Osteoblast (primary cell): ENCODE data around the gene IFNGR2. TPM values are rescaled to one million over a fixed set of nuclear protein-coding genes. Genes with fewer than 3 reads are reported as not detected.
"Not testable (repeated sequence)": the region's sequence is repeated elsewhere in the genome, so short reads cannot be mapped to it uniquely, and the experiment has no call there.

Experiments
- DNase-seq: peaks from one replicate; pipeline ENCODE4 v3.0.0; 2011; ENCODE audit warnings: low spot score, mixed read lengths; ENCODE audit not compliant: insufficient read length; ENCODE audit errors: missing footprints
- H2AFZ ChIP-seq: 2 replicates; pipeline ENCODE4 v1.6.0; 2011; ENCODE audit warnings: mild to moderate bottlenecking, low read length
- H3K27ac ChIP-seq: 2 replicates; pipeline ENCODE4 v1.5.1; 2011; ENCODE audit warnings: mild to moderate bottlenecking, low read depth, low read length, moderate library complexity
- H3K27me3 ChIP-seq: 2 replicates; pipeline ENCODE4 v1.6.0; 2012; ENCODE audit warnings: mild to moderate bottlenecking, control low read depth, inconsistent platforms, low read length, moderate library complexity; ENCODE audit not compliant: insufficient read depth
- H3K36me3 ChIP-seq: 2 replicates; pipeline ENCODE4 v1.5.1; 2011; ENCODE audit warnings: mild to moderate bottlenecking, low read length, control low read depth, moderate library complexity; ENCODE audit not compliant: insufficient read depth
- H3K4me1 ChIP-seq: 2 replicates; pipeline ENCODE4 v1.5.1; 2011; ENCODE audit warnings: mild to moderate bottlenecking, low read length, control low read depth, moderate library complexity; ENCODE audit not compliant: insufficient read depth
- H3K4me2 ChIP-seq: 2 replicates; pipeline ENCODE4 v1.6.0; 2011; ENCODE audit warnings: mild to moderate bottlenecking, low read length; ENCODE audit not compliant: insufficient read depth
- H3K4me3 ChIP-seq: fragments of 200-600 bp; sonication (generic); 3 replicates; pipeline ENCODE4 v1.5.1; 2012; ENCODE audit warnings: mild to moderate bottlenecking, low read length, inconsistent platforms; ENCODE audit not compliant: insufficient read depth
- H3K79me2 ChIP-seq: 2 replicates; pipeline ENCODE4 v1.6.0; 2012; ENCODE audit warnings: mild to moderate bottlenecking, low read length, control low read depth, inconsistent platforms; ENCODE audit not compliant: insufficient read depth
- H3K9me3 ChIP-seq: 2 replicates; pipeline ENCODE4 v1.5.1; 2011; ENCODE audit warnings: low read depth, low read length, control low read depth
- H4K20me1 ChIP-seq: 2 replicates; pipeline ENCODE4 v1.6.0; 2012; ENCODE audit warnings: mild to moderate bottlenecking, low read length, control low read depth; ENCODE audit not compliant: insufficient read depth
- total RNA-seq: library from RNA; depleted of rRNA; stranded (reverse); fragments of >200 nt; gene quantifications from 2 replicates; pipeline ENCODE4 v1.2.3, GENCODE V29; 2012
- TF ChIP-seq, protein P1 (sequence below): IDR thresholded peaks from 2 replicates; pipeline ENCODE4 v1.5.1; 2011; ENCODE audit warnings: mild to moderate bottlenecking, low read depth, low read length, moderate library complexity; ENCODE audit errors: extremely low read depth

The IFNGR2 gene
- total RNA-seq, 1 donor: 60.1 TPM

DNA sequence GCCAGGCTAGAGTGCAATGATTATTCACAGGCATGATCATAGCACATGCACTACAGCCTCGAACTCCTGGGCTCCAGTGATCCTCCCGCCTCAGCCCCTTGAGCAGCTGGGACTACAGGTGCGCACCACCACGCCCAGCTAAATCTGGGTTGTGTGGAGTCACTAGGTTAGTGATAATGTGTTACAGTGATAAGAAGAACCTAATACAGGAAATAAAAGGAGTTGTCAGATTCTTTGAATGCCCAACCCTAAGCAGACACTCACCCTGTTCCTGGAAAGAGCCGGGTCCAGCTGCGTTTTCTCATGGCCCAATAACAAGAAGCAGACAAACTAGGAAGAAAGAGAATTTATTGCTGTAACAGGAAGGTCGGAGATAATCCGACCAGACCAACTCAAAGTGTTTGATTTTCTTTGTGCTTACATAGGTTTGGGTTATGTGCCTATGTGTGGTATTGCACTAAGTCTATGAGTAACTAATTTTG lies 8.8 kb downstream of the IFNGR2 start:
- peaks cover 73% of the 10 kb centered on the region for H4K20me1 ChIP-seq
- TF ChIP-seq, protein P1, sequence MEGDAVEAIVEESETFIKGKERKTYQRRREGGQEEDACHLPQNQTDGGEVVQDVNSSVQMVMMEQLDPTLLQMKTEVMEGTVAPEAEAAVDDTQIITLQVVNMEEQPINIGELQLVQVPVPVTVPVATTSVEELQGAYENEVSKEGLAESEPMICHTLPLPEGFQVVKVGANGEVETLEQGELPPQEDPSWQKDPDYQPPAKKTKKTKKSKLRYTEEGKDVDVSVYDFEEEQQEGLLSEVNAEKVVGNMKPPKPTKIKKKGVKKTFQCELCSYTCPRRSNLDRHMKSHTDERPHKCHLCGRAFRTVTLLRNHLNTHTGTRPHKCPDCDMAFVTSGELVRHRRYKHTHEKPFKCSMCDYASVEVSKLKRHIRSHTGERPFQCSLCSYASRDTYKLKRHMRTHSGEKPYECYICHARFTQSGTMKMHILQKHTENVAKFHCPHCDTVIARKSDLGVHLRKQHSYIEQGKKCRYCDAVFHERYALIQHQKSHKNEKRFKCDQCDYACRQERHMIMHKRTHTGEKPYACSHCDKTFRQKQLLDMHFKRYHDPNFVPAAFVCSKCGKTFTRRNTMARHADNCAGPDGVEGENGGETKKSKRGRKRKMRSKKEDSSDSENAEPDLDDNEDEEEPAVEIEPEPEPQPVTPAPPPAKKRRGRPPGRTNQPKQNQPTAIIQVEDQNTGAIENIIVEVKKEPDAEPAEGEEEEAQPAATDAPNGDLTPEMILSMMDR: no peak

DNA sequence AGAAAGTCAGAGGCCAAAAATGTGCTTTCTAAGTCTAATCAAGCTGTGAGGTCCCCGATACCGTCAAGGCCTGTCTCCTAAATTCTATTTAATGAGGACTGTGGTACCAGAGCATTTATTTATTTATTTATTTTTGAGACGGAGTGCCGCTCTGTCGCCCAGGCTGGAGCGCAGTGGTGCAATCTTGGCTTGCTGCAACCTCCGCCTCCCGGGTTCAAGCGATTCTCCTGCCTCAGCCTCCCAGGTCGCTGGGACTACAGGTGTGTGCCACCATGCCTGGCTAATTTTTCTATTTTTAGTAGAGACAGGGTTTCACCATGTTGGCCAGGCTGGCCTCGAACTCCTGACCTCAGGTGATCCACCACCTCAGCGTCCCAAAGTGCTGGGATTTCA lies 9.2 kb downstream of the IFNGR2 start:
- not testable (repeated sequence) for H3K4me3 ChIP-seq, H2AFZ ChIP-seq, H3K4me2 ChIP-seq, H3K9me3 ChIP-seq, H3K27me3 ChIP-seq, H3K27ac ChIP-seq, DNase-seq
- H3K79me2 ChIP-seq: peaks cover 89% of the 10 kb centered on the region
- peaks cover 46% of the 10 kb centered on the region for H3K36me3 ChIP-seq
- H4K20me1 ChIP-seq: peaks cover 69% of the 10 kb centered on the region
- peaks cover 14% of the 10 kb centered on the region for H3K4me1 ChIP-seq

More for the DNA sequence above, 8.8 kb downstream of the IFNGR2 start:
- Histone ChIP-seq H3K79me2 (peaks cover 90% of the 10 kb centered on the region), H3K27me3 (no peaks in the 10 kb centered on the region), H3K4me2 (no peak overlapping the region), H3K4me1 (peaks cover 14% of the 10 kb centered on the region), H3K27ac (no peak overlapping the region), H3K9me3 (no peaks in the 10 kb centered on the region), H3K36me3 (peaks cover 46% of the 10 kb centered on the region), H2AFZ (no peak overlapping the region), H3K4me3 (no peak overlapping the region)
- no peak for DNase-seq

DNA sequence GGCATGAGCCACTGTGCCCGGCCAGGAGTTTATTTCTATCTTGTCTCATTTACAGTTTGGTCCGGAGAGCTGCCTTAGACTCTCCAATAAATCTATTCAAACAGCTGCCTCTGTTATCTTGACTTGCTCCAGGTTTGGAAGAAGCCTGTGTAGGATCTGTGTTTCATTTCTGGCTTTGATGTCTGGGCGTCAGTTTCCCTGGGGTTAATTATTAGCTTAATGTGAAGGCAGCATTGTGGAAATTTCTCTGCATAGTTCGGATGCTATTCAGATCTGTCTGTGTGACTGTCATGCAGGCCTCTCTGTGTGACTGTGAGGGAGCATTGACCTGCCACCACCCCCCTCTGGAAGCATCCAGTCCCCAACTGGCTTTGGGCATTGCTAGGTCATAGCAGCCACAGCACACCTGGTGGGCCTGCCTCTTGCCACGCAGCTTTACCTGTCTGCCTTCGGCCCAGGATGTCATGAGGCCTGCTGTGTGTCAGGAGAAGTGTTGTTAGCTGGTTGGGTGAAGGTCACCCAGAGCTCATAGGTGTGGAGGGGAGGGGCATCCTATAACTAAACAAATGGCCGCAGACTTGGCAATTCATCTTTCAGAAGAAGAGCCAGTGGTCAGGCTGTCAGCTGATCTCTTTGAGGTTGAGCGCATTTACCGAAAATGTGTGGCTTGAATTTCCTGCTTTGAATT lies 9.8 kb downstream of the IFNGR2 start:
- Histone ChIP-seq H4K20me1 (peaks cover 69% of the 10 kb centered on the region), H3K27me3 (no peaks in the 10 kb centered on the region), H3K4me1 (peaks cover 14% of the 10 kb centered on the region), H3K9me3 (no peaks in the 10 kb centered on the region), H3K36me3 (peaks cover 49% of the 10 kb centered on the region), H3K4me2 (no peak overlapping the region), H2AFZ (no peak overlapping the region), H3K79me2 (peaks cover 88% of the 10 kb centered on the region), H3K4me3 (no peak overlapping the region), H3K27ac (no peak overlapping the region)
- peak; percentile 51 for DNase-seq
- TF ChIP-seq, protein P1: no peak

DNA sequence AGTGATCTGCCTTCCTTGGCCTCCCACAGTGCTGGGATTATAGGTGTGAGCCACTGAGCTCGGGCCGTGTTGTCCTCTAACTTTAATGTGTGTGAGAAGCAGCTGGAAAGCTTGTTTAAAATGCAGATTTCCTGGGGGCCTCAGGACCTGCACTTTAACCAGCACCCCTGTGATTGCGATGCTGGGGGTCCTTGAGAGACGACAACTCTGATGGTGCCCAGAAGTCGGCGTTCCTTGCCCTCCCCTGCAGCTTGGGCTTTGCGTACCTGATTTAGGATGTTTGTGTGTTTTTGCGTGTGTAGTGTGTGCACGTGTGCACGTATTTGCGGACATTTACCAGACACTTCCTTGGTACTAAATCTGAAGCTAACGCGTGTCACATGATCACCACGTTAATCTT lies 10.9 kb downstream of the IFNGR2 start:
- Histone ChIP-seq H3K79me2 (peaks cover 84% of the 10 kb centered on the region), H3K4me3 (no peak overlapping the region), H3K27ac (no peak overlapping the region), H4K20me1 (peaks cover 68% of the 10 kb centered on the region), H3K27me3 (no peaks in the 10 kb centered on the region), H3K36me3 (peaks cover 54% of the 10 kb centered on the region), H2AFZ (no peak overlapping the region), H3K4me2 (no peak overlapping the region), H3K4me1 (peaks cover 16% of the 10 kb centered on the region), H3K9me3 (no peaks in the 10 kb centered on the region)
- no peak for DNase-seq
- TF ChIP-seq, protein P1: no peak
